Neural cell (in vitro differentiated cells): ENCODE measurements around the gene SGSM1. TPM values are rescaled to one million over a fixed set of nuclear protein-coding genes. Genes with fewer than 3 reads are reported as not detected.

Experiments used
- H2AFZ ChIP-seq: fragments of 200-600, 300-800 bp; sonication (generic), shearing (Covaris generic); 2 replicates; pipeline ENCODE4 v1.6.0; 2014; ENCODE audit warnings: low read depth, mild to moderate bottlenecking, antibody characterized with exemption, low read length, moderate library complexity
- H3F3A ChIP-seq: fragments of 200-600 bp; shearing (Covaris generic); 2 replicates; pipeline ENCODE4 v1.6.1; 2016; ENCODE audit warnings: mild to moderate bottlenecking, moderate library complexity, mixed read lengths, antibody characterized with exemption, low read length; ENCODE audit not compliant: insufficient read depth, poor library complexity, severe bottlenecking
- H3K27ac ChIP-seq: fragments of 200-600, 300-800 bp; sonication (generic), shearing (Covaris generic); 2 replicates; pipeline ENCODE4 v1.5.1; 2014; ENCODE audit warnings: mild to moderate bottlenecking, low read length, moderate library complexity
- H3K27me3 ChIP-seq: fragments of 300-800, 200-600 bp; sonication (generic), shearing (Covaris generic); 2 replicates; pipeline ENCODE4 v1.6.0; 2014; ENCODE audit warnings: mild to moderate bottlenecking, low read depth, low read length, moderate library complexity; ENCODE audit not compliant: insufficient read depth
- H3K36me3 ChIP-seq: fragments of 300-800, 200-600 bp; sonication (generic), shearing (Covaris generic); 2 replicates; pipeline ENCODE4 v1.5.1; 2014; ENCODE audit warnings: mild to moderate bottlenecking, antibody characterized with exemption, low read length, moderate library complexity; ENCODE audit not compliant: insufficient read depth
- H3K4me2 ChIP-seq: fragments of 300-800, 200-600 bp; sonication (generic), shearing (Covaris generic); 2 replicates; pipeline ENCODE4 v1.6.0; 2014; ENCODE audit warnings: mild to moderate bottlenecking, low read length
- H3K4me3 ChIP-seq: fragments of 300-800, 200-600 bp; sonication (generic), shearing (Covaris generic); 2 replicates; pipeline ENCODE4 v1.5.1; 2014; ENCODE audit warnings: mild to moderate bottlenecking, low read length, moderate library complexity
- H3K79me2 ChIP-seq: fragments of 200-600 bp; shearing (Covaris generic); replicated peaks from 2 replicates; pipeline ENCODE4 v1.6.0; 2014; ENCODE audit warnings: mild to moderate bottlenecking, low read length, moderate library complexity; ENCODE audit not compliant: insufficient read depth
- H3K9ac ChIP-seq: fragments of 300-800, 200-600 bp; sonication (generic), shearing (Covaris generic); 2 replicates; pipeline ENCODE4 v1.6.1; 2016; ENCODE audit warnings: mild to moderate bottlenecking, low read length, mixed read lengths
- H3K9me2 ChIP-seq: fragments of 200-600 bp; shearing (Covaris generic); 2 replicates; pipeline ENCODE4 v1.6.1; 2016; ENCODE audit warnings: mild to moderate bottlenecking, low read length, mixed read lengths; ENCODE audit not compliant: insufficient read depth
- H3K9me3 ChIP-seq: fragments of 200-600, 300-800 bp; sonication (generic), shearing (Covaris generic); 2 replicates; pipeline ENCODE4 v1.6.1; 2016; ENCODE audit warnings: mild to moderate bottlenecking, mixed run types, low read length, moderate library complexity, mixed read lengths
- H4K20me1 ChIP-seq: fragments of 200-600 bp; shearing (Covaris generic); 2 replicates; pipeline ENCODE4 v1.6.1; 2016; ENCODE audit warnings: mild to moderate bottlenecking, mixed run types; ENCODE audit not compliant: insufficient read depth
- CTCF ChIP-seq: fragments of 450-650 bp; IDR thresholded peaks from 2 replicates; pipeline ENCODE4 v1.5.1; 2014; ENCODE audit warnings: antibody characterized with exemption, mild to moderate bottlenecking, moderate library complexity; ENCODE audit not compliant: poor library complexity, severe bottlenecking
- EP300 ChIP-seq: fragments of 450-650 bp; conservative IDR thresholded peaks from 2 replicates; pipeline ENCODE4 v1.6.1; 2014; ENCODE audit warnings: antibody characterized with exemption, mild to moderate bottlenecking, moderate library complexity; ENCODE audit not compliant: poor library complexity, severe bottlenecking
- EZH2 ChIP-seq: fragments of 200-600, 300-800 bp; shearing (Covaris generic), sonication (generic); IDR thresholded peaks from 2 replicates; pipeline ENCODE4 v1.6.1; 2014; ENCODE audit warnings: antibody characterized with exemption, low read length, borderline replicate concordance, mild to moderate bottlenecking; ENCODE audit not compliant: insufficient read depth, poor library complexity, severe bottlenecking
- MXI1 ChIP-seq: fragments of 450-650 bp; conservative IDR thresholded peaks from 2 replicates; pipeline ENCODE4 v1.6.1; 2014; ENCODE audit warnings: antibody characterized with exemption, mild to moderate bottlenecking; ENCODE audit not compliant: poor library complexity, severe bottlenecking
- POLR2AphosphoS5 ChIP-seq: IDR thresholded peaks from 2 replicates; pipeline ENCODE4 v1.6.1; 2012
- RAD21 ChIP-seq: fragments of 450-650 bp; conservative IDR thresholded peaks from 2 replicates; pipeline ENCODE4 v1.6.1; 2014; ENCODE audit warnings: antibody characterized with exemption, mild to moderate bottlenecking, moderate library complexity
- REST ChIP-seq: IDR thresholded peaks from 2 replicates; pipeline ENCODE4 v1.6.1; 2012; ENCODE audit warnings: borderline replicate concordance
- SMC3 ChIP-seq: fragments of 450-650 bp; conservative IDR thresholded peaks from 2 replicates; pipeline ENCODE4 v1.6.1; 2014; ENCODE audit warnings: antibody characterized with exemption, mild to moderate bottlenecking, moderate library complexity; ENCODE audit not compliant: poor library complexity
- TAF1 ChIP-seq: IDR thresholded peaks from 2 replicates; pipeline ENCODE4 v1.6.1; 2012; ENCODE audit warnings: low read depth
- polyA plus RNA-seq: library from polyadenylated mRNA; depleted of rRNA; stranded (reverse); fragments of >200 nt; gene quantifications from 2 replicates; pipeline ENCODE4 v1.2.3, GENCODE V29; 2014

The SGSM1 gene
- polyA plus RNA-seq, 1 donor from 2014 or later, result 7.5 TPM

- Histone ChIP-seq H3K9ac (peak overlapping the region; percentile 53), H3K27ac (peak overlapping the region; percentile 86), H4K20me1 (no peaks in the 10 kb centered on the region), H3K9me2 (no peaks in the 10 kb centered on the region), H2AFZ (peak overlapping the region; percentile 74), H3K27me3 (no peaks in the 10 kb centered on the region), H3K9me3 (no peaks in the 10 kb centered on the region), H3K79me2 (no peaks in the 10 kb centered on the region), H3K36me3 (no peaks in the 10 kb centered on the region), H3K4me3 (peak overlapping the region; percentile 49), H3F3A (peaks cover 8% of the 10 kb centered on the region), H3K4me2 (peak overlapping the region; percentile 63)
- TF ChIP-seq SMC3, result no peak
- TF ChIP-seq TAF1, result no peak
- TF ChIP-seq REST, result peak; percentile 39
- TF ChIP-seq EP300, result peak; percentile 10
- TF ChIP-seq MXI1, result peak; percentile 49
- TF ChIP-seq EZH2, result no peak
- TF ChIP-seq RAD21, result no peak
- peak; percentile 53 for TF ChIP-seq POLR2AphosphoS5
- no peak for TF ChIP-seq CTCF
Observed at GRCh38 chr22:24810043-24810749, 4.2 kb downstream of the SGSM1 start.

GRCh38 chr22:24812950-24813775, 7.2 kb downstream of the SGSM1 start:
- no peaks in the 10 kb centered on the region for H3K36me3 ChIP-seq
- no peak overlapping the region for H3K4me2 ChIP-seq
- H3K27me3 ChIP-seq, result no peaks in the 10 kb centered on the region
- no peaks in the 10 kb centered on the region for H3K9me3 ChIP-seq
- H3K27ac ChIP-seq, result no peak overlapping the region
- H3K9me2 ChIP-seq, result no peaks in the 10 kb centered on the region
- H3F3A ChIP-seq, result peaks cover 8% of the 10 kb centered on the region
- no peaks in the 10 kb centered on the region for H4K20me1 ChIP-seq
- no peak overlapping the region for H3K4me3 ChIP-seq
- no peak for TF ChIP-seq POLR2AphosphoS5
- TF ChIP-seq MXI1, result no peak
- no peak overlapping the region for H2AFZ ChIP-seq
- H3K79me2 ChIP-seq, result no peaks in the 10 kb centered on the region
- H3K9ac ChIP-seq, result no peak overlapping the region
